HG03159 (cell line): ENCODE measurements around the gene LRRTM2.
"Not testable (repeated sequence)": the region's sequence is repeated elsewhere in the genome, so short reads cannot be mapped to it uniquely, and the experiment has no call there.

Source experiments
- ATAC-seq: cut with Tn5 transposase; IDR thresholded peaks from one replicate; pipeline ENCODE4 v1.9.1; 2021; ENCODE audit warnings: mild to moderate bottlenecking, moderate library complexity; ENCODE audit not compliant: unreplicated experiment

Gene LRRTM2

GRCh38 chr5:138843316-138844124 lies 31.6 kb downstream of the LRRTM2 start:
- ATAC-seq, result no peak

DNA sequence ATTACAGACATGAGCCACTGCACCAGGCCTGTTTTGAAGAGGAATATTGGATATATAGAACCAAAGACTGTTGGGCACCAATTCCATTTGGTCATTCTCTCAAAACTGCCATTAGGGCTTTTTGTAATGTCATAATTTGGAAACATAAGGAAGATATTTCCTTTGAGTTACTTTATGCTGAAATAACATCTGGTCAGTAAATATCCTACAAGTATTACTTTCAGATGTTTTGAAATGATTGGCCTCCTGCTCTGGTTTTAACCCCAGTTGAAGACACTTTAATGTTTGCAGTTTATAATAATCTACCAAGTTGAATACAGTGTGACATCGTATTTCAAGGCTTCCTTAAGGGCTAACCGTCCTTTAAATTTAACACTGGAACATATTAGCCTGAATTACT lies 33.6 kb downstream of the LRRTM2 start:
- ATAC-seq, result no peak

- no peak for ATAC-seq
These were observed 35.0 kb downstream of the LRRTM2 start for GRCh38 chr5:138840103-138840502.

- ATAC-seq, result no peak
These were observed 38.0 kb downstream of the LRRTM2 start for GRCh38 chr5:138837160-138837559.

DNA sequence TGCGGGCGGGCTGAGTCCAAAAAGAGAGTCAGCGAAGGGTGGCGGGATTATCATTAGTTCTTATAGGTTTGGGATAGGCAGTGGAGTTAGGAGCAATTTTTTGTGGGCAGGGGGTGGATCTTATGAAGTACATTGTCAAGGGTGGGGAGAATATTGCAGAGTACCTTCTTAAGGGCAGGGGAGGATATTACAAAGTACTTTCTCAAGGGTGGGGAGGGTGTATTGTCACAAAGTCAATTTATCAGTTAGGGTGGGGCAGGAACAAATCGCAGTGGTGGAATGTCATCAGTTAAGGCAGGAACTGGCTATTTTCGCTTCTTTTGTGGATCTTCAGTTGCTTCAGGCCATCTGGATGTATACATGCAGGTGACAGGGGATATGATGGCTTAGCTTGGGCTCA lies 40.3 kb downstream of the LRRTM2 start:
- ATAC-seq, result not testable (repeated sequence)

GRCh38 chr5:138833726-138834480 lies 41.2 kb downstream of the LRRTM2 start:
- no peak for ATAC-seq

GRCh38 chr5:138833080-138833479 lies 42.1 kb downstream of the LRRTM2 start:
- no peak for ATAC-seq

DNA sequence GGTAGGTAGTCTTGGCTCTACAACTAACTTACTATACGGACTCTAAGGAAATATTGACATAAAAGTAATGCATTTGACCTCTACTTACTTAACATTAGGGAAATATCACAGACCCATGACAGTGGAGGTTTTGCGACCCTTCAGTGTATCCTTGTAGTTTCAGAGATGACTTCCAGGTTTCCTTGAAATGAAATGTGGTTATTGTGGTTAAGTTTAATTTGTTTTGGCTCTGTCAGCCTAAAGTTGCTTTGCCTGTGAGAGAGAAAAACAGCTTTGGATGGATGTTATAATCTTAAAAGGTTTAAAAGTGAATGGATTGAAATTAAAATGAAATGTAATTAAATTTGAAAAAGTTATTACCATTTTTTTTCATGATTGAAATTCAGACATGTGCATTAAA lies 42.9 kb downstream of the LRRTM2 start:
- no peak for ATAC-seq

- no peak for ATAC-seq
These were observed 43.4 kb downstream of the LRRTM2 start for GRCh38 chr5:138831703-138832102.

DNA sequence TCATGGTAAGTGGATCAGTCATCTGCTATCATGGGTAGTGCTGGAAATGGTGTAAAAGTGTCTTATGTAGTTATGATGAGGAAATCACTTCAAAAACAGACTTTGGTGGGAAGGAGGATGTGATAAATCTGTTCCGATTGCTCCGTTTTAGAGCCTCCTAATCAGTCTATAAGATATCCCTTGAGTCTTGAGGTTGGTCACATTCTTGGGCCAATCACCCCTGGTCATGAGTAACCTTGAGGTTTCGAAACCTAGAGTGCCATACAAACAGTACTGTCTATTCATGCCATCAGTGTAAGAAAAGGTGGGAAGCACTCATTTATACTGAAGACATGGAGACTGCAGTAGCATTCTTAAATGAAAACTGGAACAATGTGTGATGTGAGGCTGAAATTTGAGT lies 45.8 kb downstream of the LRRTM2 start:
- ATAC-seq, result no peak

DNA sequence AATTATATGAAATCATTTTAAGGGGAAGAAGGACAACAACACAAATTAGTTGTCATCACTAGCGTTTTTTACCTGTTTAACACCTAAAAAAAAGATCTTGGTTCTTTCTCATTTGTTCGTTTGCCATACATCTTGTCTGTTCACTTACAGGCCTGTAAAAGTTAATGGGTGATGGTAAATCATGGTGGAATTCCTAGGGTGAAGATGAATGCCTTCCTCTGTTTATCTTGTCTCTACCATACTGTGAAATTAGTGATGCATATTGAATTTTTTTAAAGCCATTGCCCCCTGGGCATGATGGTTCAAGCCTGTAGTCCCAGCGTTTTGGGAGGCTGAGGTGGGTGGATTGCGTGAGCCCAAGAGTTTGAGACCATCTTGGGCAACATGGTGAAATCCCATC lies 46.6 kb downstream of the LRRTM2 start:
- ATAC-seq, result no peak

GRCh38 chr5:138824924-138825863 lies 49.9 kb downstream of the LRRTM2 start:
- no peak for ATAC-seq

DNA sequence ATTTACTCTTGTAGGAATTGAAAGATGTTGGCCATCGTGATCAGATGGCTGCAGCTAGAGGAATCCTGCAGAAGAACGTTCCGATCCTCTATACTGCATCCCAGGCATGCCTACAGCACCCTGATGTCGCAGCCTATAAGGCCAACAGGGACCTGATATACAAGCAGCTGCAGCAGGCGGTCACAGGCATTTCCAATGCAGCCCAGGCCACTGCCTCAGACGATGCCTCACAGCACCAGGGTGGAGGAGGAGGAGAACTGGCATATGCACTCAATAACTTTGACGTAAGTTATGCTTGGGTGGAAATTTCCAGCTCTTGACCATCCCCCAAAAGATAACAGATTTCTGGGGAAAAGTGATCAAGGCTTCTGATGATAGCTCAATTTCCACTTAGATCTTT lies 50.6 kb downstream of the LRRTM2 start:
- ATAC-seq, result no peak

DNA sequence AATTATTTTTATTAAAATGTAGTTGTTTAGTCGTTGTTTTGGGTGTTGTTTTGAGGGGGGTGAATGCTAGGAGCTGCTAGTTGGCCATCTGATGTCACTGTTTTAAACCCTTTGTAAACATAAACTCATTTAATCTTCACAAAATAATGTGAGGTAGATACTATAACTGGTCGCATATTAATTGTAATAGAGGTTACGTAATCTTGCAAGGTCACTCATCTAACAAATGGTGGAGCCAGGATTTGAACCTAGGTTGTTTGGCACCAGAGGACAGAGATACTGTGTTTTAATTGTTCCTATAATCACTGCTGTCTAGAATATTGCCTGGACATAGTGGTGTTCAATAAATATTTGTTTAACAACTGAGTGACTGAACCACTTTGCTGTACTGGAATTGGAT lies 54.4 kb downstream of the LRRTM2 start:
- ATAC-seq, result no peak

- no peak for ATAC-seq
These were observed 56.1 kb downstream of the LRRTM2 start for GRCh38 chr5:138819081-138819480.
